K562 (cell line): ENCODE data around the gene CDC45. TPM values are rescaled to one million over a fixed set of nuclear protein-coding genes. Genes with fewer than 3 reads are reported as not detected.
A peak's percentile ranks its signal among the peaks of the same experiment; 100 is the strongest.

Experiments
- E4F1 ChIP-seq: fragments of 250-450 bp; sonication (Bioruptor Pico); IDR thresholded peaks from 2 replicates; pipeline ENCODE4 v1.5.0; 2021; ENCODE audit warnings: mild to moderate bottlenecking, borderline replicate concordance
- HSF4 ChIP-seq: fragments of 250-450 bp; sonication (Bioruptor Pico); IDR thresholded peaks from 2 replicates; pipeline ENCODE4 v2.1.2; 2022; ENCODE audit warnings: mild to moderate bottlenecking, moderate library complexity, borderline replicate concordance
- KDM4B ChIP-seq, 2 experiments: fragments of 450-650 bp in 1 of 2; sonication (generic) in 1 of 2; IDR thresholded peaks; 2 replicates each; pipeline ENCODE4 v1.6.1; 2016 to 2017; ENCODE audit warnings: borderline replicate concordance in 2 of 2, antibody characterized with exemption in 1 of 2, low read depth in 1 of 2, mild to moderate bottlenecking in 1 of 2
- MAZ ChIP-seq, 2 experiments: fragments of 450-650 bp in 1 of 2; sonication (generic) in 1 of 2; formaldehyde crosslinking; IDR thresholded peaks in 1 of 2; conservative IDR thresholded peaks in 1 of 2; 2 replicates each; pipeline versions ENCODE4 v1.4.0 to v1.5.0; 2020; ENCODE audit warnings: mild to moderate bottlenecking in 1 of 2, missing genetic modification reagents in 1 of 2
- MYC ChIP-seq, 2 experiments: fragments of 250-450 bp in 1 of 2; sonication (Bioruptor Pico) in 1 of 2; IDR thresholded peaks; 2 replicates each; pipeline versions ENCODE4 v1.5.1 to v1.6.1; 2012 to 2021; ENCODE audit warnings: low read depth in 2 of 2, borderline replicate concordance in 1 of 2, improper control_type of control experiment in 1 of 2, low read length in 1 of 2, mild to moderate bottlenecking in 1 of 2, moderate library complexity in 1 of 2
- NR3C1 ChIP-seq: sonication (generic); formaldehyde crosslinking; IDR thresholded peaks from 2 replicates; pipeline ENCODE4 v1.8.1; 2022; ENCODE audit warnings: missing genetic modification reagents
- ZC3H4 ChIP-seq: sonication (generic); formaldehyde crosslinking; IDR thresholded peaks from 2 replicates; pipeline ENCODE4 v1.9.0; 2021; ENCODE audit warnings: missing genetic modification reagents, borderline replicate concordance
- polyA plus RNA-seq, 8 experiments: library from polyadenylated mRNA; depleted of rRNA in 4 of 8; stranded (reverse) in 5 of 8; unstranded in 3 of 8; fragments of >200 nt; fragmentation: Nextera tagmentation in 2 of 8; fragmentation: Illumina TruSeq in 1 of 8; extraction: Ambion mirVana in 2 of 8; extraction: Trizol in 1 of 8; gene quantifications; 2 replicates each; pipeline versions ENCODE4 v1.2.1 to v1.2.3, GENCODE V29; 2011 to 2014; ENCODE audit warnings: inconsistent platforms in 1 of 8, missing spikeins in 1 of 8
- total RNA-seq, 7 experiments: library from RNA; depleted of rRNA in 6 of 7; stranded (reverse); fragments of >200 nt in 6 of 7; fragmentation: Illumina TruSeq in 2 of 7; extraction: Trizol in 2 of 7; gene quantifications; 2 replicates each; pipeline versions ENCODE4 v1.2.1 to v1.2.3, GENCODE V29; 2011 to 2021; ENCODE audit warnings: low replicate concordance in 1 of 7
- TF ChIP-seq, protein P1 (sequence below): fragments of 250-450 bp; sonication (Bioruptor Pico); IDR thresholded peaks from 2 replicates; pipeline ENCODE4 v1.5.0; 2020; ENCODE audit warnings: mild to moderate bottlenecking, borderline replicate concordance
- TF ChIP-seq, protein P2 (sequence below): sonication (generic); formaldehyde crosslinking; IDR thresholded peaks from 2 replicates; pipeline ENCODE4 v1.8.0; 2022; ENCODE audit warnings: mild to moderate bottlenecking, missing genetic modification reagents
- TF ChIP-seq, protein P3 (sequence below): fragments of 250-450 bp; sonication (Bioruptor Pico); IDR thresholded peaks from 2 replicates; pipeline ENCODE4 v1.8.0; 2021; ENCODE audit warnings: borderline replicate concordance, mild to moderate bottlenecking, moderate library complexity; ENCODE audit not compliant: poor library complexity, severe bottlenecking
- TF ChIP-seq, protein P4 (sequence below): sonication (generic); formaldehyde crosslinking; IDR thresholded peaks from 2 replicates; pipeline ENCODE4 v1.8.0; 2022; ENCODE audit warnings: mild to moderate bottlenecking, missing genetic modification reagents

CDC45 gene
- total and polyA plus RNA-seq, 9 of the 15 experiments (the other 6 are each of a cell fraction or from before 2014, with no cell fraction given): 251 to 580 (median 410) TPM

GRCh38 chr22:19530751-19531150 is 51.0 kb downstream of the CDC45 start (continued):
- TF ChIP-seq, protein P1, sequence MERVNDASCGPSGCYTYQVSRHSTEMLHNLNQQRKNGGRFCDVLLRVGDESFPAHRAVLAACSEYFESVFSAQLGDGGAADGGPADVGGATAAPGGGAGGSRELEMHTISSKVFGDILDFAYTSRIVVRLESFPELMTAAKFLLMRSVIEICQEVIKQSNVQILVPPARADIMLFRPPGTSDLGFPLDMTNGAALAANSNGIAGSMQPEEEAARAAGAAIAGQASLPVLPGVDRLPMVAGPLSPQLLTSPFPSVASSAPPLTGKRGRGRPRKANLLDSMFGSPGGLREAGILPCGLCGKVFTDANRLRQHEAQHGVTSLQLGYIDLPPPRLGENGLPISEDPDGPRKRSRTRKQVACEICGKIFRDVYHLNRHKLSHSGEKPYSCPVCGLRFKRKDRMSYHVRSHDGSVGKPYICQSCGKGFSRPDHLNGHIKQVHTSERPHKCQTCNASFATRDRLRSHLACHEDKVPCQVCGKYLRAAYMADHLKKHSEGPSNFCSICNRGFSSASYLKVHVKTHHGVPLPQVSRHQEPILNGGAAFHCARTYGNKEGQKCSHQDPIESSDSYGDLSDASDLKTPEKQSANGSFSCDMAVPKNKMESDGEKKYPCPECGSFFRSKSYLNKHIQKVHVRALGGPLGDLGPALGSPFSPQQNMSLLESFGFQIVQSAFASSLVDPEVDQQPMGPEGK (CRISPR knock-in tag): no peak
- TF ChIP-seq, protein P2, sequence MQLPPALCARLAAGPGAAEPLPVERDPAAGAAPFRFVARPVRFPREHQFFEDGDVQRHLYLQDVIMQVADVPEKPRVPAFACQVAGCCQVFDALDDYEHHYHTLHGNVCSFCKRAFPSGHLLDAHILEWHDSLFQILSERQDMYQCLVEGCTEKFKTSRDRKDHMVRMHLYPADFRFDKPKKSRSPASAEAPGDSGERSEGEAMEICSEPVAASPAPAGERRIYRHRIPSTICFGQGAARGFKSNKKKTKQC (CRISPR knock-in tag): peak; percentile 30; the same call in 1 of the 2 replicates
- no peak for TF ChIP-seq E4F1 (CRISPR knock-in tag)
- no peak for TF ChIP-seq MAZ (CRISPR knock-in tag; conservative IDR thresholded peaks at IDR 0.05 in 1 of 2, IDR thresholded peaks at IDR 0.05 in 1 of 2)
- TF ChIP-seq NR3C1: 0 out of 2 replicates have a peak, but pooled peaks have one; percentile 6
- TF ChIP-seq KDM4B (IDR thresholded peaks at IDR 0.05; ENCODE audit: borderline replicate concordance in 2 of 2, low read depth in 1 of 2): no peak
- TF ChIP-seq ZC3H4 (CRISPR knock-in tag): no peak
- no peak for TF ChIP-seq HSF4 (CRISPR knock-in tag)
- TF ChIP-seq, protein P3, sequence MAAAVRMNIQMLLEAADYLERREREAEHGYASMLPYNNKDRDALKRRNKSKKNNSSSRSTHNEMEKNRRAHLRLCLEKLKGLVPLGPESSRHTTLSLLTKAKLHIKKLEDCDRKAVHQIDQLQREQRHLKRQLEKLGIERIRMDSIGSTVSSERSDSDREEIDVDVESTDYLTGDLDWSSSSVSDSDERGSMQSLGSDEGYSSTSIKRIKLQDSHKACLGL (CRISPR knock-in tag): no peak
- TF ChIP-seq MYC (IDR thresholded peaks at IDR 0.05; ENCODE audit: low read depth, low read length): no peak
- no peak for TF ChIP-seq MYC (CRISPR knock-in tag; IDR thresholded peaks at IDR 0.05; ENCODE audit: borderline replicate concordance, low read depth)
- TF ChIP-seq, protein P4, sequence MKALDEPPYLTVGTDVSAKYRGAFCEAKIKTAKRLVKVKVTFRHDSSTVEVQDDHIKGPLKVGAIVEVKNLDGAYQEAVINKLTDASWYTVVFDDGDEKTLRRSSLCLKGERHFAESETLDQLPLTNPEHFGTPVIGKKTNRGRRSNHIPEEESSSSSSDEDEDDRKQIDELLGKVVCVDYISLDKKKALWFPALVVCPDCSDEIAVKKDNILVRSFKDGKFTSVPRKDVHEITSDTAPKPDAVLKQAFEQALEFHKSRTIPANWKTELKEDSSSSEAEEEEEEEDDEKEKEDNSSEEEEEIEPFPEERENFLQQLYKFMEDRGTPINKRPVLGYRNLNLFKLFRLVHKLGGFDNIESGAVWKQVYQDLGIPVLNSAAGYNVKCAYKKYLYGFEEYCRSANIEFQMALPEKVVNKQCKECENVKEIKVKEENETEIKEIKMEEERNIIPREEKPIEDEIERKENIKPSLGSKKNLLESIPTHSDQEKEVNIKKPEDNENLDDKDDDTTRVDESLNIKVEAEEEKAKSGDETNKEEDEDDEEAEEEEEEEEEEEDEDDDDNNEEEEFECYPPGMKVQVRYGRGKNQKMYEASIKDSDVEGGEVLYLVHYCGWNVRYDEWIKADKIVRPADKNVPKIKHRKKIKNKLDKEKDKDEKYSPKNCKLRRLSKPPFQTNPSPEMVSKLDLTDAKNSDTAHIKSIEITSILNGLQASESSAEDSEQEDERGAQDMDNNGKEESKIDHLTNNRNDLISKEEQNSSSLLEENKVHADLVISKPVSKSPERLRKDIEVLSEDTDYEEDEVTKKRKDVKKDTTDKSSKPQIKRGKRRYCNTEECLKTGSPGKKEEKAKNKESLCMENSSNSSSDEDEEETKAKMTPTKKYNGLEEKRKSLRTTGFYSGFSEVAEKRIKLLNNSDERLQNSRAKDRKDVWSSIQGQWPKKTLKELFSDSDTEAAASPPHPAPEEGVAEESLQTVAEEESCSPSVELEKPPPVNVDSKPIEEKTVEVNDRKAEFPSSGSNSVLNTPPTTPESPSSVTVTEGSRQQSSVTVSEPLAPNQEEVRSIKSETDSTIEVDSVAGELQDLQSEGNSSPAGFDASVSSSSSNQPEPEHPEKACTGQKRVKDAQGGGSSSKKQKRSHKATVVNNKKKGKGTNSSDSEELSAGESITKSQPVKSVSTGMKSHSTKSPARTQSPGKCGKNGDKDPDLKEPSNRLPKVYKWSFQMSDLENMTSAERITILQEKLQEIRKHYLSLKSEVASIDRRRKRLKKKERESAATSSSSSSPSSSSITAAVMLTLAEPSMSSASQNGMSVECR (CRISPR knock-in tag): 0 out of 2 replicates have a peak, but pooled peaks have one; percentile 35
